HG03457 (cell line): Measurements from ENCODE around the gene MRPL11.
"Not testable (repeated sequence)": the region's sequence is repeated elsewhere in the genome, so short reads cannot be mapped to it uniquely, and the experiment has no call there.

Experiments
- ATAC-seq: cut with Tn5 transposase; IDR thresholded peaks from one replicate; pipeline ENCODE4 v1.9.1; 2021; ENCODE audit warnings: moderate number of reproducible peaks; ENCODE audit not compliant: unreplicated experiment

Gene MRPL11

GRCh38 chr11:66431871-66432329 lies 6.7 kb downstream of the MRPL11 start:
- ATAC-seq, result not testable (repeated sequence)

DNA sequence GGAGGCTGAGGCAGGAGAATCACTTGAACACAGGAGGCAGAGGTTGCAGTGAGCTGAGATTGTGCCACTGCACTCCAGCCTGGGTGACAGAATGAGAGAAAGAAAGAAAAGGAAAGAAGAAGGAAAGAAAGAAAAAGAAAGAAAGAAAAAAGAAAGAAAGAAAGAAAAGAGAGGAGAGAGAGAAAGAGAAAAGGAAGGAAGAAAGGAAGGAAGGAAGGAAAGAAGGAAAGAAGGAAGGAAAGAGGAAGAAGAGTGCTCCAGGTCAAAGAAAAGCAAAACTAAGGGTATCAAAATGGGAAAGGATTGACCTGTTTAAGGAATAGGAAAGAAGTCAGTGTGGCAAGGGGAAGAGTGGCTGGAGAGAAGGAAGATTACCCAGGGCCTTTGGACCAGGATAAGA lies 7.4 kb downstream of the MRPL11 start:
- not testable (repeated sequence) for ATAC-seq

DNA sequence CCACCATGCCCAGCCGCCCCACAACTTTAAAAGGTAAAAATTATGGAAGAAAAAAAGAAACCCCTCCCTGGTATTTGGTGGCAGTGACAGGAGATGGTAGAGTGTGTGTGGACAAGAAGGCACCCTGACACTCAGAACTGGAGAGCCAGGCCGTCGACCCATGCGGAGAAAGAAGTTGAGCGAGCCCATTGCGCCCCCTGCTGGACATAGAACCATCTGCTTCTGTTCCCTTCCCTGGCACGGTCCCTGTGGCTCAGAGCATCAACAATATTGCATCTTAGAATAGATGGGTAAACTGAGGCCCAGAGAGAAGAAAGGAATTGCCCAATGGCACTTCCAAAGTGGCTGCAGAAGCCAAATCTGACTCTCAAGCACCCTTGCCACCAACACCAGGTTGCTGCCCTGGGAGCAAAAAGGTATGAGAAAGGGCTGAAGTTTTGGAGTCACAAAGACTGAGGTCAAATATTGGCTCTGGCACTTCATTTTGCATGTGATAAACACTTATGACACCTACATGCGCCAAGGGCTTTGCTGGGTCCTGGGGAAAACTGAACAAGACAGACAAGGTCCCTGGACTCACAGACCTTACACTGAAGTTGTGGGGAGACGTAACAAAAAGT lies 8.6 kb downstream of the MRPL11 start:
- ATAC-seq, result no peak

DNA sequence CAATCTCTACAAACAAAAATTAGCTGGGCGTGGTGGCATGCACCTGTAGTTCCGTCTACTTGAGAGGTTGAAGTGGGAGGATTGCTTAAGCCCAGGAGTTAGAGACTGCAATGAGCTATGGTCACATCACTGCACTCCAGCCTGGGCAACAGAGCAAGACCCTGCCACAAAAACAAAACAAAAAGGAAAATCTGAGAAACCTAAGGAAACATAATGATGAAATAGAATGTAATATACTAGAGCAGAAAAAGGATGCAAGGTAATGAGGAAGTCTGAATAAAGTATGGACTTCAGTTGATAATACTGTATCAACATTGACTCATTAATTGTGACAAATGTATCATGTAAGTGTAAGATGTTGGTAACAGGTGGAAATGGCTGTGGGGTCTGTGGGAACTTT lies 9.7 kb downstream of the MRPL11 start:
- no peak for ATAC-seq

DNA sequence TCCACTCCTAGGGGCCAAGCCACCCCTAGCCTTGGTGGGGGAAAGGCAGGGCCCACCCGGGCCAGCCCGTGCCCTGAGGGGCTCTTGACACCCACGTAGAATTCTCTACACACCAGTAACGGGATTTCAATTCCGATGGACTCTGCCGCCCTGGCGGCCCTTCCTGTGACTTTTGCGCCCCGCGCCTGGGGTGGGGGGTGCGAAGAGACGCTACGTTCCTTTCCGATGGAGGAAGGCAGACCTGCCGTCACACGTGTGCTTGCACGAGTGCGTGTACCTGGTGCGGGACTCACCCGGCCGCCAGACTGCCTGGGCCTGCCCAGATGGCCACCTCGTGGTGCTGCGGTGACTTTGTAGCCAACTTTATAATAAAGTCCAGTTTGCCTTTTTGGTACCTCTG lies 12.3 kb downstream of the MRPL11 start:
- ATAC-seq, result no peak

DNA sequence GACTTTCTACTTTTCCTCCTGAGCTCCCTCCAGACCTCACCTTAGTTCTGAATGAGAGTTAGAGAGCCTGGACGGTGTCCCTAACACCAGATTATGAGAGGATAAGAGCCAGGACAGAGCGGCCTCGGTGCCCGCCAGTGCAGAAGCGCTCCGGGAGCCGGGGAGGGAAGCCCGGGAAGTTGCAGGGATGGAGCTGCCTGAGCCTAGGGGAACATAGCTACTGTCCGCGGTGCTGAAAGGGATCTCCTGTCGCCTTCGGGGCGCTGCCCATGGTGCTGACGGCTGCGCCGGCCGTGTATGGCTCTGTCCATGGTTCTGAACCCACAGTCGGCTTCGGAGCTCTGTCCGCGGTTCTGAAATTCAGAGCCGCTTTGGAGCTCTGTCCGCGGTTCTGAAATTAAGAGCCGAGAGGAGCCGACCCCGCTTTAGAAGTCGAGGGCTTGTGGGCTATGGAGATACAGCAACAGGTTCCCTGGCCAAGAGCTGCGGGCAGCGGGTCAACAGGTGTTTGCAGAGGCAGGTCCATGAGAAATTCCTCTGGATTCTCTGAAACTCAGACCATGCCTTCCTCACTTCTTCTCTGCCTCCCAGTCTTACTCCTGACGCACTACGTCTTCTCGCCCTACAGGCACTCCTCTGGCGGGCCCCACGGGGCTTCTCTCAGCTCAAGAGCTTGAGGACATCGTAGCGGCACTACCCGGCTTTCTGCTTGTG lies 17.0 kb downstream of the MRPL11 start:
- no peak for ATAC-seq

- ATAC-seq, result no peak
Measured at GRCh38 chr11:66420671-66421476, 17.8 kb downstream of the MRPL11 start, which contains the start of gene NPAS4. Gene NPAS4, plus strand, starts transcription at chr11:66421035. Its CDS starts 145 bp downstream, at chr11:66421180.

DNA sequence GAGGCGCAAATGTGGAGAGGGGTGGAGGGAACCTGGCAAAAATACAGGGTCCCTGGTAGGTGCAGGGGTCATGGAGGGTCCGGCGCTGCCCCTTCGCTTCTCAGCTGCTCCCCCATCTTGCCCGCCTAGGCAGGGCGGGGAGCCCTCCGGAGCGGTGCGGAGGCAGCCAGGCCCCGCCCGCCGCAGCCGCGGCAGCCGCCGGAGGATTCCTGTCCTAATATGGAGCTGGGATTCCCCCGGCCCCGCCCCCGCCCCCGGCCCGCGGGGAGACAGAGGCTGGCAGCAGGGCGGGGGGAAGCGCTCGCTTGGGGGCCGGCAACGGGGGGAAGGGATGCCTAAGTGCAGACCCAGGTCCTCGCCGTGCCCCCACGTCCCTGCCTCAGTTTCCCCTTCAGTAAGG lies 18.8 kb downstream of the MRPL11 start:
- no peak for ATAC-seq

GRCh38 chr11:66418986-66419308 lies 19.7 kb downstream of the MRPL11 start:
- ATAC-seq, result no peak

GRCh38 chr11:66418168-66418985 lies 20.3 kb downstream of the MRPL11 start:
- ATAC-seq, result no peak

GRCh38 chr11:66417000-66417399 lies 21.6 kb downstream of the MRPL11 start:
- no peak for ATAC-seq

DNA sequence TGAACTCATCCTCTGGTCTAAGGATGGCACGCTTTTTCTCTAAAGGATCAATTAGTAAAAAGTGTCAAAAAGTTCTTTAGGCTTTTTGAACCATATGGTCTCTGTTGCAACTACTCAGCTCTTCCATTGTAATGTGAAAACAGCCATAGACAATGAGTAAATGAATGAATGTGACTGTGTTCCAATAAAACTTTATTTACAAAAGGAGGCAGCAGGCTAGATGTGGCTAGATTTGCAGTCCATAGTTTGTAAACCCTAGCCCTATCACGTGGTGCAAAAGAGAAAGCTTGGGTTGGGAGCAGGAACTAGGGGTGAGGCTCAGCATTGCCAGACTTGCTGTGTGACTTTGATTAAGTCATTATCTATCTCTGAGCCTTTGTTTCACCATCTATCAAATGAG lies 23.2 kb downstream of the MRPL11 start:
- ATAC-seq, result no peak

- no peak for ATAC-seq
Measured at GRCh38 chr11:66414120-66414934, 24.3 kb downstream of the MRPL11 start.

GRCh38 chr11:66413167-66413566 lies 25.5 kb downstream of the MRPL11 start:
- no peak for ATAC-seq

DNA sequence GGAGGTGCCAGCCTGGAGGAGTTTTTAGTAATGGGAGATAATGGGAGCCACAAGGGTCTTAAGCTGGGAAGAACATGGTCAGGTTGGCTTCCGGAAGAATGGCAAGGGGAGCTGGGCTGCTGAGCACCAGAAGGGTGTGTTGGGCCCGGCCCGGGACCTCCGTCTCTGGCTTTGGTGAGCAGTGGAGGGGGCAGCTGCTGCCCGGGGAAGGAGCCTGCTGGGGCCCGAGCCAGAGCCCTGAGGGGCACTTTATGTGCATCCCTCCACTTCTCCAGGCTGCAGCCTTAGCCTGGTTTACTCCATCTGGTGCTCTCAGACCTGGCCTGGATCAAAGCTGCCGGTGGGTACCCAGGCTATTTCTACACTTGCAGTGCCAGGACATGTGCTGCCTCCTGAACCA lies 26.5 kb downstream of the MRPL11 start:
- no peak for ATAC-seq

DNA sequence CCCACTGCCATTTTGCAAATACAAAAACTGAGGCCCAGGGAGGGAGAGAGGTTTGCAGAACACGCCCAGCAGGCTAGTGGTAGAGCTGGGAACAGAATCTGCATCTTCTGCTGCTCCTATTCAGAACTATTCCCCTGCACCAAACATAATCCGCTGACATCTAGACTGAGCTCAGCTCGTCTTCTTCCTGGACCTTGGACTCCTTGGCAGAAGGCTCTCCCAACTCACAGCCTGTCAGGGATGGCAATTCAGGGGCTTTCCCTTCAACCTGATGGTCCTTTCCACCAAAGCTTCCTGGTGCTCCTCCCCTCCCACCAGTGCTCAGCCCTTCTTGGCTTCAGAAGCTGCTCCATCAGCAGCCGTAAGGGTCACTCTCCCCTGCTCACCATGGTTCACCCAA lies 27.3 kb downstream of the MRPL11 start:
- no peak for ATAC-seq

DNA sequence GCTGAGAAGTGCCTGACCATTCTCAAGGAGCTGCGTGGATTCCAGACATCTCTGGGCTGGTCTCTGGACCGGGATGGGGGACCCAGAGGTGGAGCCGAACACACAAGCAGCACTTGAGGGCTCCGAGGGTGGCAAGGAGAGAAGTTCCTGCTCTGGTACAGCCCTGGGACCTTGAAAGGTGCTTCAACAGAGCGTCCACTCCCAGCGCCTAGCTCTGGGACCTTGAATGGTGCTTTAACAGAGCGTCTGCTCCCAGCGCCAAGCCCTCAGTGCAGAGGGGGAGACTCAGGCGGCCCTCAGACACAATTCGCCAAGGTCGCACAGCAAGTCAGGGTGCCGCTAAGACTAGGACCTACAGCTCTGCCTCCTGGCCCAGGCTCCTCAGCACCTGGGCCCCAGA lies 28.5 kb downstream of the MRPL11 start:
- ATAC-seq, result no peak

- ATAC-seq, result no peak
Measured at GRCh38 chr11:66409226-66409625, 29.4 kb downstream of the MRPL11 start.

GRCh38 chr11:66408488-66409214 lies 30.0 kb downstream of the MRPL11 start:
- no peak for ATAC-seq

- ATAC-seq, result no peak
Measured at GRCh38 chr11:66407651-66408050, 31.0 kb downstream of the MRPL11 start.
